Fibroblast of lung (primary cell): ENCODE data around the gene TMEM167B. TPM values are rescaled to one million over a fixed set of nuclear protein-coding genes. Genes with fewer than 3 reads are reported as not detected.

Experiments used
- DNase-seq, 2 donors: peaks; one replicate each; pipeline versions ENCODE4 v3.0.0 to v3.0.0-alpha.2; 2010; ENCODE audit warnings: low read depth in 2 of 2
- H2AFZ ChIP-seq: 2 replicates; pipeline ENCODE4 v1.5.1; 2012; ENCODE audit warnings: low read length, control low read depth, inconsistent platforms
- H3K27ac ChIP-seq: 2 replicates; pipeline ENCODE4 v1.5.1; 2011; ENCODE audit warnings: low read length, control low read depth; ENCODE audit not compliant: insufficient read depth
- H3K27me3 ChIP-seq: 2 replicates; pipeline ENCODE4 v1.5.1; 2011; ENCODE audit warnings: mild to moderate bottlenecking, low read length; ENCODE audit not compliant: control insufficient read depth, insufficient read depth
- H3K36me3 ChIP-seq: 2 replicates; pipeline ENCODE4 v1.5.1; 2011; ENCODE audit warnings: low read length; ENCODE audit not compliant: control insufficient read depth, insufficient read depth
- H3K4me1 ChIP-seq: 2 replicates; pipeline ENCODE4 v1.5.1; 2011; ENCODE audit warnings: low read length; ENCODE audit not compliant: control insufficient read depth, insufficient read depth; ENCODE audit errors: extremely low read depth
- H3K4me2 ChIP-seq: 2 replicates; pipeline ENCODE4 v1.5.1; 2011; ENCODE audit warnings: low read length, control low read depth; ENCODE audit not compliant: insufficient read depth; ENCODE audit errors: extremely low read depth
- H3K4me3 ChIP-seq, 4 experiments: fragments of 200-600 bp in 1 of 4; sonication (generic) in 1 of 4; replicated peaks in 1 of 4; 2 replicates each; pipeline ENCODE4 v1.5.1; 2011 to 2016; ENCODE audit warnings: low read length in 4 of 4, low read depth in 3 of 4, mild to moderate bottlenecking in 3 of 4, control low read depth in 2 of 4, inconsistent platforms in 1 of 4, mixed read lengths in 1 of 4; ENCODE audit not compliant: insufficient read depth in 1 of 4; ENCODE audit errors: control extremely low read depth in 1 of 4
- H3K79me2 ChIP-seq: 2 replicates; pipeline ENCODE4 v1.5.1; 2012; ENCODE audit warnings: mild to moderate bottlenecking, low read length, inconsistent platforms; ENCODE audit not compliant: control insufficient read depth, insufficient read depth
- H3K9ac ChIP-seq: 2 replicates; pipeline ENCODE4 v1.5.1; 2011; ENCODE audit warnings: mild to moderate bottlenecking, low read length, control low read depth; ENCODE audit not compliant: insufficient read depth
- H3K9me3 ChIP-seq: 2 replicates; pipeline ENCODE4 v1.5.1; 2012; ENCODE audit warnings: low read depth, low read length; ENCODE audit not compliant: control insufficient read depth, insufficient read depth
- H4K20me1 ChIP-seq: 2 replicates; pipeline ENCODE4 v1.5.1; 2011; ENCODE audit warnings: low read length; ENCODE audit not compliant: control insufficient read depth, insufficient read depth; ENCODE audit errors: extremely low read depth
- EZH2 ChIP-seq: IDR thresholded peaks from 2 replicates; pipeline ENCODE4 v1.5.1; 2012; ENCODE audit warnings: low read length, control low read depth, mild to moderate bottlenecking; ENCODE audit errors: missing control alignments
- polyA minus RNA-seq: library from RNA; depleted of rRNA, polyadenylated mRNA; stranded (reverse); fragments of >200 nt; gene quantifications from 2 replicates; pipeline ENCODE4 v1.2.3, GENCODE V29; 2011; ENCODE audit warnings: low replicate concordance
- polyA plus RNA-seq, 2 donors: library from polyadenylated mRNA; depleted of rRNA in 1 of 2; stranded (reverse) in 1 of 2; unstranded in 1 of 2; fragments of >200 nt; gene quantifications; 2 replicates each; pipeline ENCODE4 v1.2.1, GENCODE V29; 2011 to 2012; ENCODE audit warnings: missing spikeins in 1 of 2
- total RNA-seq: library from RNA; depleted of rRNA; stranded (reverse); fragments of >200 nt; gene quantifications from 2 replicates; pipeline ENCODE4 v1.2.1, GENCODE V29; 2014
- TF ChIP-seq, protein P1 (sequence below), 2 donors: IDR thresholded peaks in 1 of 2; conservative IDR thresholded peaks in 1 of 2; 1 replicate in 1 of 2; 2 replicates in 1 of 2; pipeline ENCODE4 v1.5.1; 2011 to 2012; ENCODE audit warnings: low read length in 2 of 2, control low read depth in 1 of 2, inconsistent platforms in 1 of 2, low read depth in 1 of 2, mild to moderate bottlenecking in 1 of 2

The TMEM167B gene
- total RNA-seq (39.5 and 52.2 TPM in 2 replicates), polyA plus RNA-seq (21.8 and 35.3 TPM in 2 replicates), polyA minus RNA-seq (5.1 and 6.4 TPM in 2 replicates)
- 27.6 and 41.4 TPM in 2 replicates for polyA plus RNA-seq (2012)

DNA sequence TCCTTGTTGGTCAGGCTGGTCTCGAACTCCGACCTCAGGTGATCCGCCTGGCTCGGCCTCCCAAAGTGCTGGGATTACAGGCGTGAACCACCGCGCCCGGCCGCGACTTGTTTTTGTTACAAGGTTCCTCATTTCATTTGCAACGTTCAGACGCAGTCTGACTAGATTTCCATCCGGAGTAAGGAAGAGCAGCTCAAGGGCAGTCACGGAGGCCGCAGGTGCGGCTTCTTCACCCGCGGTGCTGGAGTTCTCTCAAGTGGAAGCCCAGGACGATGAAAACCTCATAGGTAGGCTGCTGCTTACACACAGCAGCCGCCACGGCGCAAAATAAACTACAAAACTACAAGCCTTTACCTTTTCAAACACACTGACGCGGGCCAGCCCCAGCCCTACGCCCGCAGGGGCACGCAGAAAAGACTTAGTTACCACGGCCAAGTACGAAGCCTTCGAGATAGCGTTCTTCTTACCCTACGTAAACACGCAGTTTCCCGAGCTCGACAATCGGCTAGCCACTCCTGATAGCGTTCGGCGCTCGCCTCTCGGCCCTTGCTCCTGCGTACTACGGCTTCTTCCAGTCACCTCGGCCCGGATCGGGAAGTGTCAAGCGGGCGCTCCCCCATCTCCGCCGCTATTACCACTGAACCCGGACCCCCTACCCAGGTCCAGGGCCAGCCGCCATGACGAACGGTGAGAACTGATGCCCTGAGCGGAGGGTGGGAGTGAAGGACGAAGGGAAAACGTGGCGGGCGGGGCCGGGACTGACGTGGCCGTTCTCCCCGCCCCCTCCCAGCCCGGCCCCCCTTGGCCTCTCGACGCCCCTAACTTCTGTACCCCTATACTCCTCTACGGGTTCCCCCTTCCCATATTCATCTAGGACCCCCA lies at the start of gene TMEM167B:
TSS of gene TMEM167B (plus strand) at position 569 of the 882 bp plus-strand sequence. CDS start at position 678, 109 bp downstream.
- TF ChIP-seq, protein P1, sequence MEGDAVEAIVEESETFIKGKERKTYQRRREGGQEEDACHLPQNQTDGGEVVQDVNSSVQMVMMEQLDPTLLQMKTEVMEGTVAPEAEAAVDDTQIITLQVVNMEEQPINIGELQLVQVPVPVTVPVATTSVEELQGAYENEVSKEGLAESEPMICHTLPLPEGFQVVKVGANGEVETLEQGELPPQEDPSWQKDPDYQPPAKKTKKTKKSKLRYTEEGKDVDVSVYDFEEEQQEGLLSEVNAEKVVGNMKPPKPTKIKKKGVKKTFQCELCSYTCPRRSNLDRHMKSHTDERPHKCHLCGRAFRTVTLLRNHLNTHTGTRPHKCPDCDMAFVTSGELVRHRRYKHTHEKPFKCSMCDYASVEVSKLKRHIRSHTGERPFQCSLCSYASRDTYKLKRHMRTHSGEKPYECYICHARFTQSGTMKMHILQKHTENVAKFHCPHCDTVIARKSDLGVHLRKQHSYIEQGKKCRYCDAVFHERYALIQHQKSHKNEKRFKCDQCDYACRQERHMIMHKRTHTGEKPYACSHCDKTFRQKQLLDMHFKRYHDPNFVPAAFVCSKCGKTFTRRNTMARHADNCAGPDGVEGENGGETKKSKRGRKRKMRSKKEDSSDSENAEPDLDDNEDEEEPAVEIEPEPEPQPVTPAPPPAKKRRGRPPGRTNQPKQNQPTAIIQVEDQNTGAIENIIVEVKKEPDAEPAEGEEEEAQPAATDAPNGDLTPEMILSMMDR (conservative IDR thresholded peaks at IDR 0.05 in 1 of 2, IDR thresholded peaks at IDR 0.05 in 1 of 2; ENCODE audit: low read depth in 1 of 2, low read length in 2 of 2) = no peak
- TF ChIP-seq EZH2 = no peak

DNA sequence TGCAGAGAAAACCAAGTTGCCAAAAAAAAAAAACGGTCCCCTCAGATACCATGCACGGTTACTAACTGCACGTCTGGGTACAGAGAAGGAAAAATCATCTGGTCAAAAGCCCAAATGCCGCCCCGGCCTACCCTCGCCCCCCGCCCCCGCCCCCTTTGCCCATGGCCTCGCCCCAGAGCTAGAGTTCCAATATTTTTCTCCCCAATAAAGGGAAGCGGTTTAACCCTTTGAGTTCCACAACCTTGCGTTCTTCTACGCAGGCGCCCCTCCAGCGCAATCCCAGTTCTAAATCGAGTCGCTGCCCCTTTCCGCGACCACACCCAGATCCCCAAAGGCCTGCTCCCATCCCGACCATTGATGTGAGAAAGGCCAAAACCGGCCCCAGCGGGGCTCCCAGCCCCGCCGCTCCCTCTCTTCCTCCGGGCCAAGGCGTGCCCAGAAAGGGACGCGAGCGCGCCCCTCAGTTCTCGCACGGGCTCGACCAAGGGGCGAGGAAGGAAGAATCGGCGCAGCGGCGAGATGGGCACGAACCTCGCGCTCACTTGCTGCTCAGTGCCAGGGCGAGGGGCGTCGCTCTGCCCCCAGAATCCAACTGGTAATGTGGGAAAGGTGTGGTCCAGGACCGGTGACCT lies 49.5 kb upstream of the TMEM167B start:
- peak overlapping the region; percentile 18 for H3K4me2 ChIP-seq
- no peaks in the 10 kb centered on the region for H3K27me3 ChIP-seq
- no peaks in the 10 kb centered on the region for H4K20me1 ChIP-seq
- peak overlapping the region; percentile 74 to 96 (median 90) for H3K4me3 ChIP-seq
- H3K9me3 ChIP-seq = no peaks in the 10 kb centered on the region
- H3K27ac ChIP-seq = peak overlapping the region; percentile 76
- DNase-seq = peak; percentile 29 to 41
- H3K36me3 ChIP-seq = no peaks in the 10 kb centered on the region
- H2AFZ ChIP-seq = peak overlapping the region; percentile 75
- TF ChIP-seq EZH2 = no peak
- TF ChIP-seq, protein P1 (conservative IDR thresholded peaks at IDR 0.05 in 1 of 2, IDR thresholded peaks at IDR 0.05 in 1 of 2; ENCODE audit: low read depth in 1 of 2, low read length in 2 of 2) = no peak
- peaks cover 40% of the 10 kb centered on the region for H3K79me2 ChIP-seq
- no peaks in the 10 kb centered on the region for H3K4me1 ChIP-seq
- H3K9ac ChIP-seq = peak overlapping the region; percentile 81

More for the DNA sequence above, at the start of gene TMEM167B:
- Histone ChIP-seq H2AFZ (peak within 1 kb of the TSS; percentile 94), H3K9ac (peak within 1 kb of the TSS; percentile 99), H4K20me1 (no peaks in the 10 kb centered on the region), H3K27me3 (no peaks in the 10 kb centered on the region), H3K27ac (peak within 1 kb of the TSS; percentile 99), H3K36me3 (no peaks in the 10 kb centered on the region), H3K4me1 (peaks cover 10% of the 10 kb centered on the region), H3K9me3 (no peaks in the 10 kb centered on the region), H3K4me2 (peak within 1 kb of the TSS; percentile 89), H3K4me3 (peak within 1 kb of the TSS; percentile 73 to 95 (median 87)), H3K79me2 (peaks cover 31% of the 10 kb centered on the region)
- DNase-seq = peak; percentile 96 to 98
